Stimulated activated memory B cell treated with anti-CD40 and anti-IgM and Interleukin-4, amounts not matched to agents 10 μg/mL and 1 μg/mL and 100 μg/mL, for 72 hours (primary cell): ENCODE data around the gene ZNF345.
A peak's percentile ranks its signal among the peaks of the same experiment; 100 is the strongest.

Source experiments
- ATAC-seq: fragments of 150-1000 bp; cut with Tn5 transposase; 2 replicates; pipeline ENCODE4 v1.10.0; 2021
- H3K27ac Mint-ChIP-seq: one replicate; pipeline ENCODE4 v1.8.0; 2022; ENCODE audit warnings: mild to moderate bottlenecking, mixed read lengths
- H3K27me3 Mint-ChIP-seq: one replicate; pipeline ENCODE4 v1.8.0; 2022; ENCODE audit warnings: mixed read lengths
- H3K36me3 Mint-ChIP-seq: one replicate; pipeline ENCODE4 v1.8.0; 2022; ENCODE audit warnings: mixed read lengths
- H3K4me1 Mint-ChIP-seq: one replicate; pipeline ENCODE4 v1.8.0; 2022; ENCODE audit warnings: mixed read lengths
- H3K4me3 Mint-ChIP-seq: one replicate; pipeline ENCODE4 v1.8.0; 2022; ENCODE audit warnings: mild to moderate bottlenecking, moderate library complexity, mixed read lengths
- H3K9me3 Mint-ChIP-seq: one replicate; pipeline ENCODE4 v1.8.0; 2022; ENCODE audit warnings: mixed read lengths

The ZNF345 gene

GRCh38 chr19:36891768-36892357 is 41.2 kb downstream of the ZNF345 start:
- no peaks in the 10 kb centered on the region for H3K4me1 Mint-ChIP-seq
- H3K4me3 Mint-ChIP-seq: no peak overlapping the region
- no peak for ATAC-seq
- H3K36me3 Mint-ChIP-seq: peaks cover 84% of the 10 kb centered on the region
- peaks cover 46% of the 10 kb centered on the region for H3K9me3 Mint-ChIP-seq
- no peak overlapping the region for H3K27ac Mint-ChIP-seq
- H3K27me3 Mint-ChIP-seq: no peaks in the 10 kb centered on the region

GRCh38 chr19:36894849-36895383 is 44.2 kb downstream of the ZNF345 start:
- H3K4me1 Mint-ChIP-seq: no peaks in the 10 kb centered on the region

GRCh38 chr19:36898422-36898821 is 47.7 kb downstream of the ZNF345 start:
- no peak for ATAC-seq
- Mint-ChIP-seq H3K27me3 (no peaks in the 10 kb centered on the region), H3K9me3 (peaks cover 40% of the 10 kb centered on the region), H3K4me3 (no peak overlapping the region), H3K36me3 (peaks cover 97% of the 10 kb centered on the region), H3K27ac (no peak overlapping the region), H3K4me1 (no peaks in the 10 kb centered on the region)

More at GRCh38 chr19:36894849-36895383, 44.2 kb downstream of the ZNF345 start:
- H3K9me3 Mint-ChIP-seq: peaks cover 43% of the 10 kb centered on the region
- H3K27ac Mint-ChIP-seq: no peak overlapping the region
- H3K27me3 Mint-ChIP-seq: no peaks in the 10 kb centered on the region
- no peak for ATAC-seq
- H3K4me3 Mint-ChIP-seq: no peak overlapping the region
- H3K36me3 Mint-ChIP-seq: peaks cover 93% of the 10 kb centered on the region

- no peaks in the 10 kb centered on the region for H3K27me3 Mint-ChIP-seq
- peak within 1 kb of the TSS; percentile 94 for H3K27ac Mint-ChIP-seq
- H3K4me1 Mint-ChIP-seq: peaks cover 29% of the 10 kb centered on the region
- ATAC-seq: peak; percentile 99
- peaks cover 11% of the 10 kb centered on the region for H3K9me3 Mint-ChIP-seq
- H3K4me3 Mint-ChIP-seq: peak within 1 kb of the TSS; percentile 92
- peaks cover 61% of the 10 kb centered on the region for H3K36me3 Mint-ChIP-seq
Measured at GRCh38 chr19:36915992-36916830, 65.5 kb downstream of the ZNF345 start, which contains the start of the genes ZNF568 and ZNF829. Gene ZNF568, plus strand, starts transcription at chr19:36916332. Its CDS starts 6,439 bp downstream, at chr19:36922771. Gene ZNF829, minus strand, starts transcription at chr19:36916291. Its CDS starts 1,124 bp downstream, at chr19:36915167.

- ATAC-seq: no peak
- peaks cover 29% of the 10 kb centered on the region for H3K4me1 Mint-ChIP-seq
- peak overlapping the region; percentile 94 for H3K27ac Mint-ChIP-seq
- peak overlapping the region; percentile 92 for H3K4me3 Mint-ChIP-seq
- H3K9me3 Mint-ChIP-seq: peaks cover 12% of the 10 kb centered on the region
- peaks cover 61% of the 10 kb centered on the region for H3K36me3 Mint-ChIP-seq
- no peaks in the 10 kb centered on the region for H3K27me3 Mint-ChIP-seq
Measured at GRCh38 chr19:36916991-36917390, 66.3 kb downstream of the ZNF345 start.

- ATAC-seq: no peak
- peaks cover 29% of the 10 kb centered on the region for H3K4me1 Mint-ChIP-seq
- peaks cover 13% of the 10 kb centered on the region for H3K9me3 Mint-ChIP-seq
Measured at GRCh38 chr19:36918090-36918489, 67.4 kb downstream of the ZNF345 start.

More at GRCh38 chr19:36918090-36918489, 67.4 kb downstream of the ZNF345 start:
- Mint-ChIP-seq H3K36me3 (peaks cover 64% of the 10 kb centered on the region), H3K27ac (no peak overlapping the region), H3K4me3 (peak overlapping the region; percentile 26), H3K27me3 (no peaks in the 10 kb centered on the region)
